Measurements from ENCODE around the gene CLEC1A.

DNA sequence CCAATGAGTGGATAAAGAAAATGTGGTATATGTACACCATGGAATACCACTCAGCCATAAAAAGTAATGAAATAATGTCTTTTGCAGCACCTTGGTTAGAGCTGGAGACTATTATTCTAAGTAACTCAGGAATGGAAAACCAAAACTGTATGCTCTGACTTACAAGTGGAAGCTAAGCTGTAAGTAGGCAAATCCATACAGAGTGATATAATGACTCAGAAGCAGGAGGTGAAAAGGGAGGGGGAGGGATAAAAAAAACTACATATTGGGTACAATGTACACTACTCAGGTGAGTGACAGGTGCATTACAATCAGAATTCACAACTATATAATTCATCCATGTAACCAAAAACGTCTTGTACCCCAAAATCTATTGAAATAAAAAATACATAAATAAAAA, 15.1 kb upstream of the CLEC1A start:
- TF ChIP-seq POLR2A (IDR thresholded peaks at IDR 0.05), result no peak
- TF ChIP-seq, protein P1, sequence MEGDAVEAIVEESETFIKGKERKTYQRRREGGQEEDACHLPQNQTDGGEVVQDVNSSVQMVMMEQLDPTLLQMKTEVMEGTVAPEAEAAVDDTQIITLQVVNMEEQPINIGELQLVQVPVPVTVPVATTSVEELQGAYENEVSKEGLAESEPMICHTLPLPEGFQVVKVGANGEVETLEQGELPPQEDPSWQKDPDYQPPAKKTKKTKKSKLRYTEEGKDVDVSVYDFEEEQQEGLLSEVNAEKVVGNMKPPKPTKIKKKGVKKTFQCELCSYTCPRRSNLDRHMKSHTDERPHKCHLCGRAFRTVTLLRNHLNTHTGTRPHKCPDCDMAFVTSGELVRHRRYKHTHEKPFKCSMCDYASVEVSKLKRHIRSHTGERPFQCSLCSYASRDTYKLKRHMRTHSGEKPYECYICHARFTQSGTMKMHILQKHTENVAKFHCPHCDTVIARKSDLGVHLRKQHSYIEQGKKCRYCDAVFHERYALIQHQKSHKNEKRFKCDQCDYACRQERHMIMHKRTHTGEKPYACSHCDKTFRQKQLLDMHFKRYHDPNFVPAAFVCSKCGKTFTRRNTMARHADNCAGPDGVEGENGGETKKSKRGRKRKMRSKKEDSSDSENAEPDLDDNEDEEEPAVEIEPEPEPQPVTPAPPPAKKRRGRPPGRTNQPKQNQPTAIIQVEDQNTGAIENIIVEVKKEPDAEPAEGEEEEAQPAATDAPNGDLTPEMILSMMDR (IDR thresholded peaks at IDR 0.05), result no peak
